AG04449 (cell line): Measurements from ENCODE around the gene RAB10.
"Not testable (repeated sequence)": the region's sequence is repeated elsewhere in the genome, so short reads cannot be mapped to it uniquely, and the experiment has no call there.

Experiments
- CTCF ChIA-PET: fragments of 350-600 bp; formaldehyde crosslinking; extraction: SDS; loops from one replicate; lab custom pipeline; 2021; ENCODE audit warnings: antibody characterized with exemption; lab: Yijun Ruan, JAX
- POLR2A ChIA-PET: fragments of 400-600, 350-600 bp; formaldehyde crosslinking; extraction: SDS; loops from one replicate; lab custom pipeline; 2020; ENCODE audit warnings: antibody characterized with exemption, inconsistent platforms; lab: Yijun Ruan, JAX
- DNase-seq: peaks from one replicate; pipeline ENCODE4 v3.0.0-alpha.2; 2010; ENCODE audit warnings: low read depth, low spot score
- H3K4me3 ChIP-seq: 2 replicates; pipeline ENCODE4 v1.5.1; 2011; ENCODE audit warnings: low read depth, mild to moderate bottlenecking, control low read depth, low read length
- CTCF ChIP-seq: IDR thresholded peaks from one replicate; pipeline ENCODE4 v1.5.1; 2011; ENCODE audit warnings: mild to moderate bottlenecking, moderate library complexity, low read length, control low read depth, inconsistent platforms; ENCODE audit not compliant: insufficient read depth; ENCODE audit errors: missing control alignments

The RAB10 gene

GRCh38 chr2:26103752-26104151, 69.9 kb downstream of the RAB10 start:
- no peak overlapping the region for H3K4me3 ChIP-seq
- no peak for TF ChIP-seq CTCF
- DNase-seq = no peak
- POLR2A ChIA-PET = no interaction called here
- CTCF ChIA-PET = interaction anchor here (1.2 to 1.5 kb wide), 2 partner anchors 14 to 16 kb away, joined by 3 to 5 read pairs; no protein-coding TSS in a partner anchor

- DNase-seq, H3K4me3 ChIP-seq, POLR2A ChIA-PET, CTCF ChIA-PET: not testable (repeated sequence)
These were observed 74.8 kb downstream of the RAB10 start for GRCh38 chr2:26108701-26109100.

DNA sequence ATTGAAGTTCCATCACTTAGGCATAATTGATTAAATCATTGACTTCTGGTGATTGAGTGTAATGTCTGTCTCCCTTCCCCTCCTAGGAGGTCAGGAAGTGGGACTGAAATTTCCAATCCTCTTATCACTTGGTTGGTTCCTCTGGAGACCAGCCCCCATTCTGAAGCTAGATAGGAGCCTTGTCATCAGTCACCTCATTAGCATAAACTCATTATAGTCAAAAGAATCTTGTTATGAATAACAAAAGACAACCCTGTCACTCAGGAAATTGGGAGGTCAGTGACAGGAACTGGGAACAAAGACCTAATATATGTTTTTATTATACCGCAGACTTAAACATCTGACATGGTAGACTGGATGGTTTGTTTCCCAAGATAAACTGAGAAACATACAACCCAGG, 78.3 kb downstream of the RAB10 start:
- no peak overlapping the region for H3K4me3 ChIP-seq
- no peak for DNase-seq
- no peak for TF ChIP-seq CTCF
- ChIA-PET POLR2A (no interaction called here), CTCF (no interaction called here)

GRCh38 chr2:26114151-26114550, 80.3 kb downstream of the RAB10 start:
- ChIA-PET POLR2A (no interaction called here), CTCF (no interaction called here)
- H3K4me3 ChIP-seq = no peak overlapping the region
- no peak for TF ChIP-seq CTCF
- DNase-seq = no peak

DNA sequence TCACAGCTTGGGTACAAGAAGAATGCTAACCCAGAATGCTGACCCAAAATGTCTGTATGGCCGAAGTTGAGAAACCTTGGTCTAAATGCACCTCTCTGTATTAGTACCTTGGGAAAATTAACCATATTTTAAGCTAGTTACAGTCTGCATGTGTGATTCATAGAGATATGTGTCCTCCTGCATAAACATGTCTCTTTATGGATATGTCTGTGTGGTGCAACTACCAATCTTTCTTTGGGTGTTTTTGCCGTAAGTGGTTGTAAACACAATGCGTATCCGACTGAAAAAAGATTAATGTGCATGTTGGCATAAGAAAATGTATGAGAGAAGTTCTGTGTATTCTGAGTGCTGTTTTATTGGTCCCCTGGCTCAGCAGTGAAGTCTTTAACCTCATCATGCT, 84.8 kb downstream of the RAB10 start:
- TF ChIP-seq CTCF = no peak
- no peak for DNase-seq
- ChIA-PET POLR2A (no interaction called here), CTCF (interaction anchor here (1.2 to 1.9 kb wide), 2 partner anchors 16 to 26 kb away, joined by 3 to 6 read pairs; no protein-coding TSS in a partner anchor)
- no peak overlapping the region for H3K4me3 ChIP-seq

- POLR2A ChIA-PET = no interaction called here
- no peak for TF ChIP-seq CTCF
- no peak overlapping the region for H3K4me3 ChIP-seq
- CTCF ChIA-PET = interaction anchor here (1.8 to 1.9 kb wide), 2 partner anchors 26 to 32 kb away, joined by 6 to 7 read pairs; no protein-coding TSS in a partner anchor
- DNase-seq = no peak
These were observed 85.6 kb downstream of the RAB10 start for GRCh38 chr2:26119521-26119920.

DNA sequence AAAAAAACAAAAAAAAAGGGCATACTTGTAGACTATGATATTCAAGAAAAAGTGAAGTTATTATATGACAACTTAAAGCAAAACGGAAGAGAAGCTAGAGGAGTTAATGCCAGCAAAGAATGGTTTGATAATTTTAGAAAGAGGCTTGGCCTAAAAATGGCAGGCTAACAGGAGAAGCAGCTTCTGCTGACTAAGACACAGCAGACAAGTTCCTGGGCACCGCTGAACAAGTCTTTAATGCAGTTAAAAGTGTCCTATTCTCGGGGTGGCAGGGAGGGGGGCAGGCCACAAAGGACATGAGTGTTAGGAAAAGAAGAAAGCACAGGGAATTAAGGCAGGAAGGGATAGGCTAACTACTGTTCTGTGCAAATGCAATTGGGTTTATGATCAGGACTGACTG, 88.7 kb downstream of the RAB10 start:
- ChIA-PET CTCF (interaction anchor here (1.2 kb wide), 1 partner anchor 134 kb away, joined by 3 read pairs; no protein-coding TSS in a partner anchor), POLR2A (interaction anchor here (0.6 kb wide), 1 partner anchor 9 kb away, joined by 3 read pairs; no protein-coding TSS in a partner anchor)
- no peak for TF ChIP-seq CTCF
- H3K4me3 ChIP-seq = no peak overlapping the region
- no peak for DNase-seq
